NCI-H187 treated with DMSO at 0.1 percent for 48 hours (cell line): ENCODE measurements around the gene FAM219A.

ENCODE experiments used
- DNase-seq: peaks from one replicate; lab custom pipeline; 2025; lab: John Stamatoyannopoulos, UW

FAM219A gene

GRCh38 chr9:34458013-34458958 lies at the start of gene FAM219A, which contains the start of gene DNAI1:
Gene FAM219A, minus strand, starts transcription at chr9:34458570. Its CDS starts 307 bp downstream, at chr9:34458263.
Gene DNAI1, plus strand, starts transcription at chr9:34458805. Its CDS starts 201 bp downstream, at chr9:34459006.
- peak; percentile 56 for DNase-seq

- DNase-seq, result no peak
These were observed 49.6 kb upstream of the FAM219A start for GRCh38 chr9:34507966-34508365.

- no peak for DNase-seq
These were observed 49.2 kb upstream of the FAM219A start for GRCh38 chr9:34507556-34507955.

- DNase-seq, result no peak
These were observed 48.3 kb upstream of the FAM219A start for GRCh38 chr9:34506623-34507022.

- DNase-seq, result no peak
These were observed 47.2 kb upstream of the FAM219A start for GRCh38 chr9:34505370-34506120.

GRCh38 chr9:34503406-34503805 lies 45.0 kb upstream of the FAM219A start:
- no peak for DNase-seq

- no peak for DNase-seq
These were observed 44.5 kb upstream of the FAM219A start for GRCh38 chr9:34502891-34503290.

- no peak for DNase-seq
These were observed 44.1 kb upstream of the FAM219A start for GRCh38 chr9:34502471-34502870.

- no peak for DNase-seq
These were observed 43.6 kb upstream of the FAM219A start for GRCh38 chr9:34501889-34502425.

GRCh38 chr9:34501372-34501771 lies 43.0 kb upstream of the FAM219A start:
- no peak for DNase-seq

GRCh38 chr9:34500623-34501267 lies 42.4 kb upstream of the FAM219A start:
- DNase-seq, result no peak

- DNase-seq, result no peak
These were observed 40.7 kb upstream of the FAM219A start for GRCh38 chr9:34499076-34499475.

- DNase-seq, result no peak
These were observed 40.2 kb upstream of the FAM219A start for GRCh38 chr9:34498553-34498952.

- DNase-seq, result no peak
These were observed 37.9 kb upstream of the FAM219A start for GRCh38 chr9:34496149-34496712.

GRCh38 chr9:34493972-34494535 lies 35.7 kb upstream of the FAM219A start:
- no peak for DNase-seq

- no peak for DNase-seq
These were observed 33.7 kb upstream of the FAM219A start for GRCh38 chr9:34492051-34492450.

GRCh38 chr9:34491596-34491995 lies 33.2 kb upstream of the FAM219A start:
- no peak for DNase-seq

GRCh38 chr9:34490760-34491159 lies 32.4 kb upstream of the FAM219A start:
- DNase-seq, result no peak

GRCh38 chr9:34490360-34490759 lies 32.0 kb upstream of the FAM219A start:
- DNase-seq, result no peak

GRCh38 chr9:34486572-34486971 lies 28.2 kb upstream of the FAM219A start:
- no peak for DNase-seq

GRCh38 chr9:34485822-34486221 lies 27.5 kb upstream of the FAM219A start:
- DNase-seq, result no peak
